Brain microvascular endothelial cell (primary cell): ENCODE data around the gene SYTL2.
A peak's percentile ranks its signal among the peaks of the same experiment; 100 is the strongest.

Experiments used
- DNase-seq: peaks from one replicate; pipeline ENCODE4 v3.0.0-alpha.2; 2020
- H3K27ac ChIP-seq: fragments of 250-450 bp; sonication (Bioruptor Pico); 2 replicates; pipeline ENCODE4 v1.5.1; 2020; ENCODE audit warnings: mild to moderate bottlenecking, moderate library complexity
- H3K27me3 ChIP-seq: fragments of 250-450 bp; sonication (Bioruptor Pico); replicated peaks from 2 replicates; pipeline ENCODE4 v1.5.1; 2020; ENCODE audit warnings: mild to moderate bottlenecking
- H3K36me3 ChIP-seq: fragments of 250-450 bp; sonication (Bioruptor Pico); replicated peaks from 2 replicates; pipeline ENCODE4 v1.5.1; 2020; ENCODE audit warnings: mild to moderate bottlenecking
- H3K4me3 ChIP-seq: 2 replicates; pipeline ENCODE4 v1.5.1; 2011; ENCODE audit warnings: low read depth, mild to moderate bottlenecking, control low read depth, low read length, moderate library complexity
- in situ Hi-C: cut with HindIII; loops from 2 replicates; pipeline ENCODE4 v1.10.0; 2017; ENCODE audit warnings: low sequenced_read_pairs, low pct_ligation_motif_present
- TF ChIP-seq, protein P1 (sequence below): IDR thresholded peaks from 2 replicates; pipeline ENCODE4 v1.5.1; 2011; ENCODE audit warnings: low read depth, mild to moderate bottlenecking, moderate library complexity, low read length, control low read depth, inconsistent platforms; ENCODE audit errors: missing control alignments

SYTL2 gene

DNA sequence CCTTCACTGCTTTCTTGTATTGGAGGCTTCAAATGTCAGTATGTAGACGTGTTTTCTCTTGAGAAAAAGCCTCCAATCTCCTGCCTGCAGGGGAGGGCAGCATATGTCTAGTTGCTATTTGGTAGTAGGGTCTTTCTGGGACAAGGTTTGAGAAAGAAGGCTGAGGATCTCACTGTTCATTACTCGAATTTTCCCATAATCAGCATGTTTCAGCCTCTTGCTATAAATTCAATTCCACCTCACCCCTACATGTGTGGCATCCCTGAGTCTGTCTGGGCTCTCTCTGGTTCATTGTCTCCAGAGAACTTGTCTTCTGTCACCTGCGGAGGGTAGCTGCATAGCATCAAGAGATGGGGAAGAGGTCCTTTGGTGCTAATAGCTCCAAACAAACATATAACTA is 24.8 kb upstream of the SYTL2 start:
- TF ChIP-seq, protein P1, sequence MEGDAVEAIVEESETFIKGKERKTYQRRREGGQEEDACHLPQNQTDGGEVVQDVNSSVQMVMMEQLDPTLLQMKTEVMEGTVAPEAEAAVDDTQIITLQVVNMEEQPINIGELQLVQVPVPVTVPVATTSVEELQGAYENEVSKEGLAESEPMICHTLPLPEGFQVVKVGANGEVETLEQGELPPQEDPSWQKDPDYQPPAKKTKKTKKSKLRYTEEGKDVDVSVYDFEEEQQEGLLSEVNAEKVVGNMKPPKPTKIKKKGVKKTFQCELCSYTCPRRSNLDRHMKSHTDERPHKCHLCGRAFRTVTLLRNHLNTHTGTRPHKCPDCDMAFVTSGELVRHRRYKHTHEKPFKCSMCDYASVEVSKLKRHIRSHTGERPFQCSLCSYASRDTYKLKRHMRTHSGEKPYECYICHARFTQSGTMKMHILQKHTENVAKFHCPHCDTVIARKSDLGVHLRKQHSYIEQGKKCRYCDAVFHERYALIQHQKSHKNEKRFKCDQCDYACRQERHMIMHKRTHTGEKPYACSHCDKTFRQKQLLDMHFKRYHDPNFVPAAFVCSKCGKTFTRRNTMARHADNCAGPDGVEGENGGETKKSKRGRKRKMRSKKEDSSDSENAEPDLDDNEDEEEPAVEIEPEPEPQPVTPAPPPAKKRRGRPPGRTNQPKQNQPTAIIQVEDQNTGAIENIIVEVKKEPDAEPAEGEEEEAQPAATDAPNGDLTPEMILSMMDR: no peak
- in situ Hi-C loops: no loop called here
- H3K36me3 ChIP-seq: no peaks in the 10 kb centered on the region
- H3K27me3 ChIP-seq: no peaks in the 10 kb centered on the region
- no peak overlapping the region for H3K27ac ChIP-seq
- H3K4me3 ChIP-seq: no peak overlapping the region
- DNase-seq: no peak

DNA sequence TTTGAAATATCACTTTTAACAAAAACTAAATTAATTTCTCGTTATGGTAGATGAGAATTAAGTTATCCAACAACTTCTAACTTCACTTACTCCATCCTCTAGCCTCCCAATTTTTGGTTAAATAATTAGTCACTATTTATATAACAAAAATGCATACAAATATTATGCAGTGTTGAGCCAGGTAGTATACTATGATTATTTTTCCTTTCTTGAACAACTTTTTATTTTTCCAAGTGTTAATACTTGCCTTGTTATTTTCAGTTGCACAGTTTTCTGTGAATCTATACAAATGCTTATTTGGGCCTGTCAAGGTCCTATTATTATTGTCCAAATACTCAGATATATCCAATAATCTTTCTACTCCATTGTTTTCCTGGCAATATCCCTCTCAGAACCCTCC is 24.3 kb upstream of the SYTL2 start:
- in situ Hi-C loops: no loop called here
- no peak overlapping the region for H3K4me3 ChIP-seq
- no peaks in the 10 kb centered on the region for H3K36me3 ChIP-seq
- no peaks in the 10 kb centered on the region for H3K27me3 ChIP-seq
- DNase-seq: no peak
- TF ChIP-seq, protein P1: no peak
- H3K27ac ChIP-seq: no peak overlapping the region

- TF ChIP-seq, protein P1: no peak
- Histone ChIP-seq H3K27ac (no peak overlapping the region), H3K4me3 (no peak overlapping the region), H3K27me3 (no peaks in the 10 kb centered on the region), H3K36me3 (no peaks in the 10 kb centered on the region)
- DNase-seq: no peak
- in situ Hi-C loops: no loop called here
Observed at GRCh38 chr11:85831050-85831449, 20.1 kb upstream of the SYTL2 start.

DNA sequence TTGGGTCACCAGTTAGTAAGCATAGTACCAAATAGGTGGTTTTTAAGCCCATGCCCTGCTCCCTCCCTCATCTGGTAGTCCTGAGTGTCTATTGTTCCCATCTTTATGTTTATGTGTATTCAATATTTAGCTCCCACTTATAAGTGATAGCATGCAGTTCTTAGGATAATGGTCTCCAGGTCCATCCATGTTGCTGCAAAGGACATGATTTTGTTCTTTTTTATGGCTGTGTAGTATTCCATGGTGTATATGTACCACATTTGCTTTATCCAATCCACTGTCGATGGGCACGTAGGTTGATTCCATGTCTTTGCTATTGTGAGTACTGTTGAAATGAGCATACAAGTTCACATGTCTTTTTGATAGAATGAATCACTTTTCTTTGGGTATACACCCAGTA is 18.2 kb upstream of the SYTL2 start:
- Histone ChIP-seq H3K4me3 (no peak overlapping the region), H3K27me3 (no peaks in the 10 kb centered on the region), H3K36me3 (no peaks in the 10 kb centered on the region), H3K27ac (no peak overlapping the region)
- in situ Hi-C loops: no loop called here
- TF ChIP-seq, protein P1: no peak
- DNase-seq: no peak

DNA sequence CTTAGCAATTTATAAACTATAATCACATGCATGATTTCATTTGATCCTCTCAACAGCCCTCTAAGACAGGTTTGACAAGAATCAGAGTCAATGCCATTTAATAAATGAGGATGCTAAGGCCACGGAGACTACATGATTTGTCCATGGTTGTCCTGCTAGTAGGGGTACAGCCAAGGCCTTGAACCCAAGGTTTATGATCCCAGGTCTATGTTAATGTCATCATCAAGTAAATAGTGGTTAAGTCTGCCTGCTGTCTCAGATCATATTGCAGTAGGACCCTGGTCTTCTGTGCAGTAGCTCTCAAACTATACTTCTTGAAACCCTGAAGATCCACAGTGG is 17.7 kb upstream of the SYTL2 start:
- no peaks in the 10 kb centered on the region for H3K27me3 ChIP-seq
- H3K36me3 ChIP-seq: no peaks in the 10 kb centered on the region
- H3K27ac ChIP-seq: peak overlapping the region; percentile 73
- H3K4me3 ChIP-seq: no peak overlapping the region
- in situ Hi-C loops: no loop called here
- TF ChIP-seq, protein P1: no peak
- no peak for DNase-seq

DNA sequence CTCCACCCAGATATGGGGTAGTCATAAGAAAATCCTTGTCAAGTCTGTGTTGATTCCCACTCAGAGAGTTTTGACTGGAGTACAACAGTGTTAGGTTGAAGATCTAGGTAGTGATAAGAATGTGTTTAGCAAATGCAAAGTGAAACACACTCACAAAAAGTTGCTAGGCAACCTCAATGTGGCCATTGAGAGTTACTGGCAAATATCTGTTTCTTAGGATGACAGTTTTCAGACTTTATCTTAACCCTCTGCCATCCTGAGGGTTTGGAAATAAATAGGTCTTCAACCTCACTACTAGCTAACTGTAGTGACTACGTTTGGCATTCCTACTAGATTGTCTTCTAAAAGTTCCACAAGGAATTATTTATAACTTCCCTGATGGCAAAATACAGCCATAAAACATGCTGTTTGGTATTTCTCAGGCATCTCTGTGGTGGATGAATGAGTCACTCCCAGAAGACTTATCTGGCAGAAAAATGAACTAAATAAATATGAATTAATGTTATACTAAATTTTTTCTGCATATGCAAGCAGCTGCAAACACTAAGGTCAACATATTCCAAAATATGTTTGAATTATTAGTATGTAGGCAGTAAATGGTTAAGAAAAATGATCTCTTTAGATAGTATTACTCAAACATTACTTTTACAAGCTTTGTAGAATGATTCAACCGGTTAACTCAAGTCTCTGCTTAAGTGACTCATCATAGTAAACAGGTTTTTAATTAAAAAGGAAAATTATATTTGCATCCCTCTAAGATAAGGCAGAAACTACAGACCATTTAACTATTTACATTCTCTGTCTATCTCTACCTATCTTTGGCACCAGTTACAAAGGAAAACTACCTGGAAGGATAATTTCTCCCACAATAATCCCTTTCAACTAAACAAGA is 17.1 kb upstream of the SYTL2 start:
- no peaks in the 10 kb centered on the region for H3K27me3 ChIP-seq
- peak; percentile 84 for DNase-seq
- in situ Hi-C loops: no loop called here
- no peak overlapping the region for H3K4me3 ChIP-seq
- TF ChIP-seq, protein P1: no peak
- H3K27ac ChIP-seq: peak overlapping the region; percentile 73
- no peaks in the 10 kb centered on the region for H3K36me3 ChIP-seq
